B cell (primary cell): Measurements from ENCODE around the gene GNGT2. TPM values are rescaled to one million over a fixed set of nuclear protein-coding genes. Genes with fewer than 3 reads are reported as not detected.

ENCODE experiments used
- ATAC-seq: fragments of 200-7000 bp; cut with Tn5 transposase; one replicate; pipeline ENCODE4 v1.10.0; 2021; ENCODE audit warnings: low read depth, mild to moderate bottlenecking, moderate number of reproducible peaks, moderate library complexity
- CTCF ChIA-PET: fragments of 350-600 bp; sonication (Branson Sonifier 250); formaldehyde crosslinking; loops from one replicate; lab custom pipeline; 2021; ENCODE audit warnings: antibody characterized with exemption, inconsistent platforms; lab: Charles Lee
- POLR2A ChIA-PET: fragments of 350-600 bp; sonication (Branson Sonifier 250); formaldehyde crosslinking; loops from one replicate; lab custom pipeline; 2021; ENCODE audit warnings: antibody characterized with exemption; lab: Charles Lee
- DNase-seq: peaks from one replicate; pipeline ENCODE4 v3.0.0; 2013
- H2AFZ ChIP-seq: 2 replicates; pipeline ENCODE4 v1.6.1; 2012; ENCODE audit warnings: mild to moderate bottlenecking, low read depth, low read length; ENCODE audit not compliant: insufficient read depth, poor library complexity, severe bottlenecking
- H3K27ac ChIP-seq, 2 donors: 1 replicate in 1 of 2; 2 replicates in 1 of 2; pipeline ENCODE4 v1.5.1; 2012 to 2013; ENCODE audit warnings: low read length in 2 of 2, mild to moderate bottlenecking in 2 of 2, moderate library complexity in 1 of 2
- H3K27me3 ChIP-seq, 4 experiments: fragments of 200-600 bp in 1 of 4; sonication (generic) in 1 of 4; replicated peaks in 1 of 4; 1 replicate in 2 of 4; 2 replicates in 2 of 4; pipeline versions ENCODE4 v1.6.1 to v1.7.0; 2013 to 2016; ENCODE audit warnings: low read length in 3 of 4, mild to moderate bottlenecking in 2 of 4, mixed read lengths in 1 of 4, moderate library complexity in 1 of 4; ENCODE audit not compliant: insufficient read depth in 4 of 4, control insufficient read depth in 3 of 4; ENCODE audit errors: control extremely low read depth in 1 of 4
- H3K36me3 ChIP-seq, 2 experiments: replicated peaks in 1 of 2; 1 replicate in 1 of 2; 2 replicates in 1 of 2; pipeline versions ENCODE4 v1.6.1 to v1.7.1; 2013; ENCODE audit warnings: low read length in 1 of 2; ENCODE audit not compliant: insufficient read depth in 2 of 2, control insufficient read depth in 1 of 2; ENCODE audit errors: control extremely low read depth in 1 of 2, extremely low read depth in 1 of 2
- H3K4me1 ChIP-seq, 2 donors: fragments of 200-600 bp in 1 of 2; sonication (generic) in 1 of 2; 1 replicate in 1 of 2; 2 replicates in 1 of 2; pipeline versions ENCODE4 v1.5.1 to v1.6.1; 2013 to 2017; ENCODE audit warnings: low read length in 2 of 2; ENCODE audit not compliant: control insufficient read depth in 2 of 2, insufficient read depth in 2 of 2
- H3K4me2 ChIP-seq: replicated peaks from 2 replicates; pipeline ENCODE3; 2012; ENCODE audit warnings: mild to moderate bottlenecking, low read depth, low read length; ENCODE audit not compliant: poor library complexity, severe bottlenecking
- H3K4me3 ChIP-seq, 5 experiments: fragments of 200-600 bp in 1 of 5; sonication (generic) in 1 of 5; 1 replicate in 3 of 5; 2 replicates in 2 of 5; pipeline versions ENCODE4 v1.5.1 to v1.7.0; 2011 to 2016; ENCODE audit warnings: low read length in 4 of 5, mild to moderate bottlenecking in 4 of 5, low read depth in 2 of 5, control low read depth in 1 of 5, moderate library complexity in 1 of 5; ENCODE audit not compliant: insufficient read depth in 1 of 5; ENCODE audit errors: control extremely low read depth in 1 of 5, extremely low read depth in 1 of 5
- H3K79me2 ChIP-seq: fragments of 200-600 bp; sonication (generic); one replicate; pipeline ENCODE4 v1.6.0; 2016; ENCODE audit warnings: low read length; ENCODE audit not compliant: control insufficient read depth, insufficient read depth
- H3K9ac ChIP-seq: fragments of 200-600 bp; sonication (generic); 2 replicates; pipeline ENCODE4 v1.6.1; 2017; ENCODE audit warnings: mild to moderate bottlenecking, low read length, moderate library complexity
- H3K9me3 ChIP-seq, 3 donors: one replicate each; pipeline versions ENCODE4 v1.6.1 to v1.7.1; 2013; ENCODE audit warnings: low read length in 2 of 3; ENCODE audit not compliant: control insufficient read depth in 2 of 3, insufficient read depth in 1 of 3; ENCODE audit errors: control extremely low read depth in 1 of 3
- H4K20me1 ChIP-seq: 2 replicates; pipeline ENCODE4 v1.6.0; 2012; ENCODE audit warnings: mild to moderate bottlenecking, low read length; ENCODE audit not compliant: insufficient read depth, control insufficient read depth, poor library complexity, severe bottlenecking
- H3K27ac Mint-ChIP-seq: one replicate; pipeline ENCODE4 v1.8.0; 2021; ENCODE audit warnings: mixed read lengths
- H3K27me3 Mint-ChIP-seq: one replicate; pipeline ENCODE4 v1.8.0; 2021; ENCODE audit warnings: mixed read lengths
- H3K4me1 Mint-ChIP-seq: one replicate; pipeline ENCODE4 v1.8.0; 2021; ENCODE audit warnings: mixed read lengths
- H3K4me3 Mint-ChIP-seq: one replicate; pipeline ENCODE4 v1.8.0; 2021; ENCODE audit warnings: mixed read lengths
- H3K9me3 Mint-ChIP-seq: one replicate; pipeline ENCODE4 v1.8.0; 2022; ENCODE audit warnings: mixed read lengths; ENCODE audit not compliant: insufficient read depth
- CTCF ChIP-seq: fragments of 200-600 bp; IDR thresholded peaks from one replicate; pipeline ENCODE4 v1.8.0; 2022; ENCODE audit warnings: antibody characterized with exemption, mild to moderate bottlenecking
- EZH2 ChIP-seq: IDR thresholded peaks from 2 replicates; pipeline ENCODE4 v1.6.1; 2012; ENCODE audit warnings: borderline replicate concordance, low read depth, mild to moderate bottlenecking, moderate library complexity, low read length; ENCODE audit not compliant: insufficient read depth, poor library complexity, severe bottlenecking
- WGBS: methylation state at CpG from one replicate; pipeline ENCODE4 v1.1.5; 2013; ENCODE audit warnings: missing lambda C conversion rate; ENCODE audit not compliant: insufficient coverage; 5-methylcytosine and 5-hydroxymethylcytosine counted together
- intact Hi-C: fragments of 100-400 bp; cut with micrococcal nuclease; formaldehyde crosslinking; loops from one replicate; pipeline ENCODE4 v1.10.0; 2022
- polyA plus RNA-seq: library from polyadenylated mRNA; depleted of rRNA; stranded (reverse); fragments of >200 nt; gene quantifications from 2 replicates; pipeline ENCODE4 v1.2.3, GENCODE V29; 2012
- total RNA-seq, 2 donors: library from RNA; stranded (reverse); fragments of 120-200 nt in 1 of 2; gene quantifications; 1 replicate in 1 of 2; 2 replicates in 1 of 2; pipeline versions ENCODE4 v1.2.3 to v1.2.4, GENCODE V29; 2013 to 2022

The GNGT2 gene
- total and polyA plus RNA-seq, 2 donors (not counting 1 experiment from before 2014, with no cell fraction given), result 5.1 to 11.1 TPM

- H3K9ac ChIP-seq, result no peak overlapping the region
- no peaks in the 10 kb centered on the region for H3K36me3 ChIP-seq
- Mint-ChIP-seq H3K4me1 (peaks cover 2% of the 10 kb centered on the region), H3K9me3 (peaks cover 3% of the 10 kb centered on the region), H3K4me3 (no peak overlapping the region), H3K27me3 (no peaks in the 10 kb centered on the region), H3K27ac (no peak overlapping the region)
- 95% methylated on average over 7 of the region's 7 CpGs for WGBS
- H3K79me2 ChIP-seq, result no peaks in the 10 kb centered on the region
- no peak overlapping the region for H3K27ac ChIP-seq
- ATAC-seq (no peak), DNase-seq (no peak)
- no peak overlapping the region for H2AFZ ChIP-seq
- no peak overlapping the region for H3K4me3 ChIP-seq
- no peak for TF ChIP-seq CTCF
- no peak for TF ChIP-seq EZH2
- no peaks in the 10 kb centered on the region for H4K20me1 ChIP-seq
- intact Hi-C loops, result no loop called here
- no peaks in the 10 kb centered on the region for H3K27me3 ChIP-seq
- H3K4me2 ChIP-seq, result no peak overlapping the region
- POLR2A ChIA-PET, result no interaction called here
- peaks cover 0 to 4% of the 10 kb centered on the region in 2 donors for H3K4me1 ChIP-seq
- peaks cover 0 to 25% (median 8%) of the 10 kb centered on the region in 3 donors for H3K9me3 ChIP-seq
- CTCF ChIA-PET, result interaction anchor here (1.5 to 10.8 kb wide), 3 partner anchors 8 to 44 kb away, joined by 5 to 332 read pairs (median 7); partner anchors contain the start of gene PHOSPHO1
Observed at GRCh38 chr17:49183801-49184200, 26.6 kb downstream of the GNGT2 start.

- DNase-seq (no peak), ATAC-seq (no peak)
- Histone ChIP-seq H3K27ac (no peak overlapping the region), H3K4me2 (no peak overlapping the region), H3K4me3 (no peak overlapping the region), H3K79me2 (no peaks in the 10 kb centered on the region), H3K27me3 (no peaks in the 10 kb centered on the region), H3K9ac (no peak overlapping the region), H3K36me3 (no peaks in the 10 kb centered on the region), H2AFZ (no peak overlapping the region), H4K20me1 (no peaks in the 10 kb centered on the region), H3K9me3 (peaks cover 0 to 25% (median 8%) of the 10 kb centered on the region in 3 donors), H3K4me1 (peaks cover 0 to 4% of the 10 kb centered on the region in 2 donors)
- Mint-ChIP-seq H3K27ac (no peak overlapping the region), H3K4me1 (peaks cover 2% of the 10 kb centered on the region), H3K4me3 (no peak overlapping the region), H3K9me3 (peaks cover 3% of the 10 kb centered on the region), H3K27me3 (no peaks in the 10 kb centered on the region)
- intact Hi-C loops, result no loop called here
- no peak for TF ChIP-seq CTCF
- TF ChIP-seq EZH2, result no peak
- CTCF ChIA-PET, result interaction anchor here (1.5 to 10.8 kb wide), 3 partner anchors 9 to 45 kb away, joined by 5 to 332 read pairs (median 7); partner anchors contain the start of gene PHOSPHO1
- POLR2A ChIA-PET, result no interaction called here
- 85% methylated on average over 5 of the region's 5 CpGs for WGBS
Observed at GRCh38 chr17:49183341-49183740, 27.0 kb downstream of the GNGT2 start.
